ENCODE results near the gene PCCA. TPM values are rescaled to one million over a fixed set of nuclear protein-coding genes. Genes with fewer than 3 reads are reported as not detected.

The PCCA gene
- total and polyA plus RNA-seq, 2 donors (not counting 3 experiments of a cell fraction or from before 2014, with no cell fraction given): 5.7 to 20.2 TPM

- H3K27ac ChIP-seq (ENCODE audit: insufficient read depth, low read depth, low read length): no peak overlapping the region
- CTCF ChIA-PET: interaction anchor here (2.9 kb wide), 1 partner anchor 208 kb away, joined by 8 read pairs; no protein-coding TSS in a partner anchor
- no peak overlapping the region for H3K9ac ChIP-seq (replicated peaks; ENCODE audit: extremely low read depth, insufficient read depth, low read length)
- BruUV-seq (replicated peaks): no TSS peak
- H3K79me2 ChIP-seq (ENCODE audit: control insufficient read depth, insufficient read depth, low read length): no peaks in the 10 kb centered on the region
- H3K4me2 ChIP-seq (ENCODE audit: insufficient read depth, low read length): no peak overlapping the region
- H3K9me1 ChIP-seq (replicated peaks; ENCODE audit: control insufficient read depth, extremely low read depth, insufficient read depth, low read length): no peaks in the 10 kb centered on the region
- POLR2A ChIA-PET: no interaction called here
- H4K20me1 ChIP-seq (replicated peaks; ENCODE audit: control insufficient read depth, extremely low read depth, insufficient read depth, low read length): no peaks in the 10 kb centered on the region
- H3K4me1 ChIP-seq (ENCODE audit: control insufficient read depth, extremely low read depth, insufficient read depth, low read length): peaks cover 15% of the 10 kb centered on the region
- H3K9me3 ChIP-seq (replicated peaks; ENCODE audit: control insufficient read depth, insufficient read depth, low read length): no peaks in the 10 kb centered on the region
- DNase-seq (ENCODE audit: low read depth, low spot score) (no peak), FAIRE-seq (no peak)
- intact Hi-C loops (cut with micrococcal nuclease): loop anchor here (5.0 kb wide), 2 partner anchors 51 to 74 kb away; no protein-coding TSS in a partner anchor
- no peak for TF ChIP-seq MYC (IDR thresholded peaks at IDR 0.05; ENCODE audit: low read depth, low read length)
- no peak for TF ChIP-seq JUN (IDR thresholded peaks at IDR 0.05; ENCODE audit: borderline replicate concordance, insufficient read depth, insufficient read length, low read depth)
- no peak for TF ChIP-seq POLR2AphosphoS5 (IDR thresholded peaks at IDR 0.05; ENCODE audit: insufficient read depth, low read depth, low read length)
- TF ChIP-seq EZH2 (IDR thresholded peaks at IDR 0.05; ENCODE audit: borderline replicate concordance, low read depth, low read length, severe bottlenecking): no peak
- TF ChIP-seq MAX (IDR thresholded peaks at IDR 0.05; ENCODE audit: insufficient read depth, insufficient read length): no peak
- TF ChIP-seq CTCF (IDR thresholded peaks at IDR 0.05; ENCODE audit: extremely low read depth in 1 of 2, insufficient read depth in 1 of 2, low read depth in 1 of 2, low read length in 2 of 2): no peak
- TF ChIP-seq GATA2 (IDR thresholded peaks at IDR 0.05; ENCODE audit: insufficient read depth, insufficient read length, low read depth, low read length): no peak
- TF ChIP-seq FOS (IDR thresholded peaks at IDR 0.05; ENCODE audit: borderline replicate concordance, insufficient read depth, low read length): no peak
- dilution Hi-C loops (cut with MboI; ENCODE audit: extremely low pct_ligation_motif_present, low sequenced_read_pairs): no loop called here
- no peaks in the 10 kb centered on the region for H3K36me3 ChIP-seq (ENCODE audit: control insufficient read depth in 2 of 2, extremely low read depth in 1 of 2, insufficient read depth in 2 of 2, low read length in 2 of 2)
- H2AFZ ChIP-seq (ENCODE audit: low read depth, low read length): no peak overlapping the region
- H3K4me3 ChIP-seq (replicated peaks in 1 of 3; ENCODE audit: insufficient read depth in 1 of 3, low read depth in 1 of 3, low read length in 3 of 3): no peak overlapping the region
- no peaks in the 10 kb centered on the region for H3K27me3 ChIP-seq (ENCODE audit: control insufficient read depth in 2 of 2, insufficient read depth in 2 of 2, low read length in 2 of 2)
Measured at GRCh38 chr13:100443278-100443997, 354.5 kb downstream of the PCCA start.
